HG03135 (cell line): Measurements from ENCODE around the gene ADAM21.
"Not testable (repeated sequence)": the region's sequence is repeated elsewhere in the genome, so short reads cannot be mapped to it uniquely, and the experiment has no call there.

Experiments
- ATAC-seq: cut with Tn5 transposase; IDR thresholded peaks from one replicate; pipeline ENCODE4 v1.9.1; 2021; ENCODE audit warnings: mild to moderate bottlenecking, moderate library complexity; ENCODE audit not compliant: unreplicated experiment

ADAM21 gene

GRCh38 chr14:70475459-70475858 lies 23.5 kb downstream of the ADAM21 start:
- ATAC-seq = not testable (repeated sequence)

GRCh38 chr14:70477356-70478105 lies 25.6 kb downstream of the ADAM21 start:
- ATAC-seq = not testable (repeated sequence)

GRCh38 chr14:70489579-70490200 lies 37.7 kb downstream of the ADAM21 start:
- ATAC-seq = no peak

- ATAC-seq = no peak
Measured at GRCh38 chr14:70498191-70498590, 46.2 kb downstream of the ADAM21 start.
